ENCODE measurements around the gene ZNF74. TPM values are rescaled to one million over a fixed set of nuclear protein-coding genes. Genes with fewer than 3 reads are reported as not detected.

The ZNF74 gene
- total and polyA plus RNA-seq, 10 of the 15 experiments (the other 5 are each of a cell fraction or from before 2014, with no cell fraction given) = 0.37 to 9.3 (median 5.1) TPM

DNA sequence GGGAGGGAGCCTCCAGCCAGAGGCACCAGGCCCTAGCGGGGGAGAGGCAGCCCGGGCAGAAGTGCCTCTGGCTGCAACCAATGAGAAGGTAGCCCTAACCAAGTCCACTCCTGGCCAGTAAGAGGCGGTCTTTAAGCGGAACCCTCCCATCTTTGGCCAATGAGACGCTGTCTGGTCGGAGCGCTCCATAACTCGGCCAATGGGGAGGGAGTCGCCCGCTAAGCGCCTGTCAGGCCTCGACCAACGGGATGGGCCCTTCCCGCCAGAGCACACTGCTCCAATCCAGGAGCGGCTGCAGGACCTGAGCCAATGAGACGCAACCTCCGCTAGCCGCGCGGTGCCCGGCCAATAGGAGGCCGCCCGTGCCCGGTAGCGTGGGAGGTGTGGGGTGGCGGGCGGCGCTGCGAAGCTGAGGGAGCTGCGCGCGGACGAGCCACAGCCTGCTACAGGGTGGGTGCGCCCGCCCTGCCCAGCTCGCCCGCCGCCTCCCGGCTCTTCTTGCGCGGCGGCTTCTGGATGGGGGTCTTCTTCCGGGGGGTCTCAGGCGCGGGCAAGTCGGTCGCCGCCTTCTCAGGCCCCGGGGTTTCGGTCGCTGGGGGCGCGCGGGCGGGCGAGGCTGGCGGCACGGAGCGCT, 31.1 kb downstream of the ZNF74 start:
- 36% methylated on average over 54 of the region's 59 CpGs for WGBS (ENCODE audit: insufficient coverage, insufficient replicate concordance, low lambda C conversion rate, missing lambda C conversion rate)

More for the DNA sequence above, 31.1 kb downstream of the ZNF74 start:
- Histone ChIP-seq H2AFZ (ENCODE audit: control insufficient read depth, low read depth, low read length) (no peak overlapping the region), H3K27ac (ENCODE audit: control insufficient read depth, insufficient read depth) (no peak overlapping the region), H3K36me3 (ENCODE audit: control insufficient read depth in 2 of 2, insufficient read depth in 2 of 2, low read length in 1 of 2) (no peaks in the 10 kb centered on the region), H3K9ac (ENCODE audit: control insufficient read depth, insufficient read depth, low read length) (no peak overlapping the region), H3K9me3 (replicated peaks; ENCODE audit: control insufficient read depth, insufficient read depth, low read length) (no peaks in the 10 kb centered on the region; the same call in 2 of the 3 replicates), H3K4me3 (no peak overlapping the region), H3K27me3 (replicated peaks in 1 of 2; ENCODE audit: control insufficient read depth in 2 of 2, insufficient read depth in 2 of 2, low read length in 1 of 2) (peaks cover 0 to 14% of the 10 kb centered on the region in 2 experiments; a peak in 3 of 4 replicates), H3K79me2 (ENCODE audit: control insufficient read depth, insufficient read depth, low read length) (no peaks in the 10 kb centered on the region), H3K4me1 (ENCODE audit: control insufficient read depth, insufficient read depth, low read length) (peaks cover 8% of the 10 kb centered on the region), H3K4me2 (ENCODE audit: control insufficient read depth, insufficient read depth) (no peak overlapping the region), H4K20me1 (ENCODE audit: control insufficient read depth, insufficient read depth) (no peaks in the 10 kb centered on the region)
- TF ChIP-seq, protein P1, sequence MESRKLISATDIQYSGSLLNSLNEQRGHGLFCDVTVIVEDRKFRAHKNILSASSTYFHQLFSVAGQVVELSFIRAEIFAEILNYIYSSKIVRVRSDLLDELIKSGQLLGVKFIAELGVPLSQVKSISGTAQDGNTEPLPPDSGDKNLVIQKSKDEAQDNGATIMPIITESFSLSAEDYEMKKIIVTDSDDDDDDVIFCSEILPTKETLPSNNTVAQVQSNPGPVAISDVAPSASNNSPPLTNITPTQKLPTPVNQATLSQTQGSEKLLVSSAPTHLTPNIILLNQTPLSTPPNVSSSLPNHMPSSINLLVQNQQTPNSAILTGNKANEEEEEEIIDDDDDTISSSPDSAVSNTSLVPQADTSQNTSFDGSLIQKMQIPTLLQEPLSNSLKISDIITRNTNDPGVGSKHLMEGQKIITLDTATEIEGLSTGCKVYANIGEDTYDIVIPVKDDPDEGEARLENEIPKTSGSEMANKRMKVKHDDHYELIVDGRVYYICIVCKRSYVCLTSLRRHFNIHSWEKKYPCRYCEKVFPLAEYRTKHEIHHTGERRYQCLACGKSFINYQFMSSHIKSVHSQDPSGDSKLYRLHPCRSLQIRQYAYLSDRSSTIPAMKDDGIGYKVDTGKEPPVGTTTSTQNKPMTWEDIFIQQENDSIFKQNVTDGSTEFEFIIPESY (IDR thresholded peaks at IDR 0.05) = peak; percentile 34; the same call in 1 of the 2 replicates
- TF ChIP-seq MEF2B (IDR thresholded peaks at IDR 0.05; ENCODE audit: partially characterized antibody, poor library complexity, severe bottlenecking) = no peak
- no peak for DNase-seq (ENCODE audit: low read depth, low spot score)
- POLR2A ChIA-PET = no interaction called here
- CTCF ChIA-PET = no interaction called here
- SMC1A ChIA-PET (ENCODE audit: uncharacterized antibody, unreplicated experiment) = no interaction called here
- ATAC-seq = no peak
- FAIRE-seq = no peak
- intact Hi-C loops (cut with micrococcal nuclease; ENCODE audit: unreplicated experiment) (no loop called here), in situ Hi-C loops (cut with MboI) (loop anchor here (5.0 kb wide), 2 partner anchors 32 to 67 kb away; no protein-coding TSS in a partner anchor)
- RAD21 ChIA-PET (ENCODE audit: unreplicated experiment) = no interaction called here
- no TSS peak for BruUV-seq (replicated peaks)
